Lower leg skin (tissue), 3 donors: Measurements from ENCODE around the gene KRT31.
"Not testable (repeated sequence)": the region's sequence is repeated elsewhere in the genome, so short reads cannot be mapped to it uniquely, and the experiment has no call there.

ENCODE experiments used
- POLR2A ChIP-seq, 2 donors: fragments of 450-650 bp; IDR thresholded peaks; one replicate each; pipeline ENCODE4 v1.6.1; 2016 to 2017; ENCODE audit warnings: antibody characterized with exemption in 2 of 2, mild to moderate bottlenecking in 1 of 2, moderate library complexity in 1 of 2
- TF ChIP-seq, protein P1 (sequence below), 3 donors: fragments of 450-650 bp; IDR thresholded peaks; one replicate each; pipeline ENCODE4 v1.5.1; 2016; ENCODE audit warnings: antibody characterized with exemption in 3 of 3, mild to moderate bottlenecking in 3 of 3, moderate library complexity in 2 of 3

- TF ChIP-seq, protein P1, sequence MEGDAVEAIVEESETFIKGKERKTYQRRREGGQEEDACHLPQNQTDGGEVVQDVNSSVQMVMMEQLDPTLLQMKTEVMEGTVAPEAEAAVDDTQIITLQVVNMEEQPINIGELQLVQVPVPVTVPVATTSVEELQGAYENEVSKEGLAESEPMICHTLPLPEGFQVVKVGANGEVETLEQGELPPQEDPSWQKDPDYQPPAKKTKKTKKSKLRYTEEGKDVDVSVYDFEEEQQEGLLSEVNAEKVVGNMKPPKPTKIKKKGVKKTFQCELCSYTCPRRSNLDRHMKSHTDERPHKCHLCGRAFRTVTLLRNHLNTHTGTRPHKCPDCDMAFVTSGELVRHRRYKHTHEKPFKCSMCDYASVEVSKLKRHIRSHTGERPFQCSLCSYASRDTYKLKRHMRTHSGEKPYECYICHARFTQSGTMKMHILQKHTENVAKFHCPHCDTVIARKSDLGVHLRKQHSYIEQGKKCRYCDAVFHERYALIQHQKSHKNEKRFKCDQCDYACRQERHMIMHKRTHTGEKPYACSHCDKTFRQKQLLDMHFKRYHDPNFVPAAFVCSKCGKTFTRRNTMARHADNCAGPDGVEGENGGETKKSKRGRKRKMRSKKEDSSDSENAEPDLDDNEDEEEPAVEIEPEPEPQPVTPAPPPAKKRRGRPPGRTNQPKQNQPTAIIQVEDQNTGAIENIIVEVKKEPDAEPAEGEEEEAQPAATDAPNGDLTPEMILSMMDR (IDR thresholded peaks at IDR 0.05) = not testable (repeated sequence)
- TF ChIP-seq POLR2A (IDR thresholded peaks at IDR 0.05) = not testable (repeated sequence)
These were observed 51.0 kb downstream of the KRT31 start for GRCh38 chr17:41346421-41346820.
